NT2/D1 (cell line): ENCODE measurements around the gene WDR70.
"Not testable (repeated sequence)": the region's sequence is repeated elsewhere in the genome, so short reads cannot be mapped to it uniquely, and the experiment has no call there.

Experiments used
- DNase-seq: peaks from one replicate; pipeline ENCODE4 v3.0.0-alpha.2; 2011; ENCODE audit warnings: low read depth, low spot score
- H3K27me3 ChIP-seq: 2 replicates; pipeline ENCODE4 v1.6.0; 2011; ENCODE audit warnings: mild to moderate bottlenecking; ENCODE audit not compliant: insufficient read length, insufficient read depth
- H3K36me3 ChIP-seq: 2 replicates; pipeline ENCODE4 v1.6.1; 2011; ENCODE audit warnings: mild to moderate bottlenecking, low read length, mixed read lengths; ENCODE audit not compliant: insufficient read depth, insufficient read length
- H3K4me1 ChIP-seq: 2 replicates; pipeline ENCODE4 v1.5.1; 2011; ENCODE audit not compliant: insufficient read depth, insufficient read length
- H3K4me3 ChIP-seq: 2 replicates; pipeline ENCODE4 v1.5.1; 2011; ENCODE audit warnings: low read depth; ENCODE audit not compliant: insufficient read length
- H3K9ac ChIP-seq: 2 replicates; pipeline ENCODE4 v1.6.0; 2011; ENCODE audit warnings: low read depth; ENCODE audit not compliant: insufficient read length
- H3K9me3 ChIP-seq: 2 replicates; pipeline ENCODE4 v1.5.1; 2011; ENCODE audit warnings: mild to moderate bottlenecking, low read length; ENCODE audit not compliant: insufficient read depth
- SUZ12 ChIP-seq: IDR thresholded peaks from 2 replicates; pipeline ENCODE4 v1.6.1; 2011; ENCODE audit not compliant: insufficient read length, insufficient read depth; ENCODE audit errors: extremely low read depth
- YY1 ChIP-seq: IDR thresholded peaks from 2 replicates; pipeline ENCODE4 v1.6.1; 2011; ENCODE audit not compliant: insufficient read length, insufficient read depth
- ZNF274 ChIP-seq: IDR thresholded peaks from 2 replicates; pipeline ENCODE4 v1.6.1; 2011; ENCODE audit warnings: mild to moderate bottlenecking, low read depth, low read length

Gene WDR70

DNA sequence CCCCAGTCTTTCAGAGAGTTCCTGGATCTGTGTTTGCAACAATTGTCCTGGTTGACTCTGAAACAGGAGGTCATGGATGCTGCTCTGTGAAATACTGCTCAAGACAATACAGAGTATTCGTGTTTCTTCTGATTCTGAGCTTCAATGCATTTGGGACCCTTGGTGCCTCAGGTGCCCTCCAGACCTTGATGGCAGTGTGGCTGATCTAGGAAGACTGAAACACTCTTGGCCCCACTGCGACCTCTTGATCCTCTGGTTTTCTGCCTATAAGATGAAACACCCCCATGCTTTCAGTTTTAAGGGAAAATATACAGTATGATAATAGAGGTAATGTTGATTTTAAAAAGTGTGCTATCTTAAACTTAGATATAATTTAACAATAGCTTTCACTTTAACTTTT, 393.1 kb downstream of the WDR70 start:
- DNase-seq, result no peak
- Histone ChIP-seq H3K27me3 (no peaks in the 10 kb centered on the region), H3K4me3 (no peak overlapping the region), H3K4me1 (no peaks in the 10 kb centered on the region), H3K9ac (no peak overlapping the region), H3K9me3 (peaks cover 22% of the 10 kb centered on the region), H3K36me3 (no peaks in the 10 kb centered on the region)
- TF ChIP-seq YY1 (no peak), SUZ12 (no peak), ZNF274 (no peak)

DNA sequence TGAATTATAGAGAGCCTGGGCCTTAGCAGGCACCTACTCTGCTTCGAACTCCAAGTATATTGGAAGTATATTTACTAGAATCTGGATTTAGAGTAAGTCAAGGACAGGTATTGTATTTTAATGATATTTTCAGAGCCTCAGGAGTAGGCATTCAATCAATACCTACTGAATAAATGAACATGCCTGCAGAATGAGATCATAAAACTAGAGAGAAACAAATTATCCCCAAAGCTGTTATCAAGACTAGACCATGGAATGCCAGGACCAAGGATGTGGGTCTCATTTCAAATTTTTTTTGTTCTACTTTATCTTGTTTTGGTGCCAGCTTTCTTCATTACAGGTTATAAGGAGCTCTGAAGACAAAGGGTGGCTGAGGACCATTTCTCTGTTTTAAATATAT, 394.7 kb downstream of the WDR70 start:
- peaks cover 22% of the 10 kb centered on the region for H3K9me3 ChIP-seq
- no peaks in the 10 kb centered on the region for H3K27me3 ChIP-seq
- no peaks in the 10 kb centered on the region for H3K4me1 ChIP-seq
- TF ChIP-seq YY1 (no peak), SUZ12 (no peak), ZNF274 (no peak)
- H3K9ac ChIP-seq, result no peak overlapping the region
- no peak for DNase-seq
- H3K4me3 ChIP-seq, result no peak overlapping the region
- no peaks in the 10 kb centered on the region for H3K36me3 ChIP-seq

DNA sequence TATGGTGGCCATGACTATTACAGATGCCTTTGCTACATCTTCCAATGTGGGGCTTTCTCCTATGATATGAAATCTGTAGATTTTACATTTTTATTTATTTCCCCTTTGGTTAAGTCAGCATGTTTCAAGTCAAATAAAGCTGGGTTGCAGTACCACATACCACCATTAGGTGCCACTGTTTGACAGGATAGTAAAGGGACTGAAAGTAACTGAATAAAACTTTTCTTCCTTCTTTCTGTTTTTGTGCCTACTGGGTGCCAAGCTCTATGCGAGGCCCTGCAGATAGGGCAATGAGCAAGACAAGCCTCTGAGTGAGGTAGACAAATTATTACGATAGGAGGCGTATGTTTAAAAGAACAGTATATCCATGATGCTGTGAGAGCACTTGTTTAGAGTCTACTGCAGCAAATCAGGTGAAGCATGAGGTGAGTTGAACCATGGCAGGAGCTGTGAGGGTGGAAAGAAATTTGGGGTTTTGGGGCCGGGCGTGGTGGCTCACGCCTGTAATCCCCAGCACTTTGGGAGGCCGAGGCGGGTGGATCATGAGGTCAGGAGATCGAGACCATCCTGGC, 395.9 kb downstream of the WDR70 start:
- no peak for DNase-seq
- Histone ChIP-seq H3K4me1 (no peaks in the 10 kb centered on the region), H3K9me3 (peaks cover 22% of the 10 kb centered on the region), H3K4me3 (no peak overlapping the region), H3K36me3 (no peaks in the 10 kb centered on the region), H3K9ac (no peak overlapping the region), H3K27me3 (no peaks in the 10 kb centered on the region)
- TF ChIP-seq YY1, result no peak
- TF ChIP-seq ZNF274, result no peak
- no peak for TF ChIP-seq SUZ12

DNA sequence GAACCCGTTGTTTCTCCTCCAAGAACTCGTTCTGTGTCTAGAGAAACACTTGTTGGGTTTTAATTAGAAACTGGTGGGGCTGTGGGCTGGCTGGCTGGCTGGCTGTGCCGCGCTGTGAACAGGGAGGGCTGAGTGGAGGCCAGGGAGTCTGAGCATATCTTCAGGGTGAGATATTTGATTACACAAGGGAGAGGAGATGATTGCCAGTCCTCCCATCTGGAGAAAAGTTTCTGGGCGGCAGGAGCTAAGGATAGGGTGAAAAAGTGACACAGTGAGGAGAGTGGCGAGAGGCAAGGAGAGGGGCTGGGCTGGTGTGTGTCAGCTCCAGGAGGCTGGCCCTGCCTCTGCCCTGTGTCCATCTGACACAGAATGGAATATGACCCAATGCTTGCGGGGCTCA, 397.7 kb downstream of the WDR70 start:
- DNase-seq, result no peak
- no peak for TF ChIP-seq SUZ12
- TF ChIP-seq YY1, result no peak
- TF ChIP-seq ZNF274, result no peak
- peaks cover 22% of the 10 kb centered on the region for H3K9me3 ChIP-seq
- H3K27me3 ChIP-seq, result no peaks in the 10 kb centered on the region
- H3K9ac ChIP-seq, result no peak overlapping the region
- H3K4me3 ChIP-seq, result no peak overlapping the region
- no peaks in the 10 kb centered on the region for H3K4me1 ChIP-seq
- H3K36me3 ChIP-seq, result no peaks in the 10 kb centered on the region

DNA sequence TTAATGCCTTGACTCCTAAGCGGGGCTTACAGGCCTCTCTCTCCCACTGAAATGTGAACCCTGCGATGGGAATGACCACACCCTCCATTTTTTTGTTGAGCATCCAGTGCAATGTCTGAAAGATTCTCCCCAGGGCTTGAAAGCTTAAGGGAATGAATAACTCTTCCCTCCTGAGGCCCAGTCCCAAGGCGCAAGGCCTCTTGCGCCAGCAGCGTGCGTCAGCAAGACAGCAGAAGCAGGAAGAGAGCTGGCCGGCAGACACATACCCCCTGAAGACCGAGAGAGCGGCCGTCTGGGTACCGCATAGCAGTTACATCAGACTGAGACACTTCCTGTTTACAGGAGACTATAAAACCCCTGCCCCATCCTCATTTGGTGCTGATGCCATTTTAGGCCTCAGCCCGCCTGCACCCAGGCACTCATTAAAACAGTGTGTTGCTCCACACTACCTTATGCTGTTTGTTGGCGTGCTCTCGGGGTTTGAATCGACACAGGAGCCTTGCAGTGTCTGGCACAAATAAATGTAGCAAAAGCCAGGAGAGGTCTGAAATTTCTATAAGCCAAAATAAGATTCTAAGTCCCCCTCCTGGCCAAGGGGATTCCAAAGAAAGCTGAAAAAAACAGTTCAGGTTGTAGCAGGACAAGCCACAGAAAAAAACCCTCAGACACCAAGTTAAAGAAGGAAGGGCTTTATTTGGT, 398.5 kb downstream of the WDR70 start:
- H3K4me1 ChIP-seq, result no peaks in the 10 kb centered on the region
- H3K9me3 ChIP-seq, result peaks cover 22% of the 10 kb centered on the region
- H3K4me3 ChIP-seq, result no peak overlapping the region
- no peaks in the 10 kb centered on the region for H3K36me3 ChIP-seq
- H3K9ac ChIP-seq, result no peak overlapping the region
- no peak for DNase-seq
- TF ChIP-seq SUZ12 (no peak), ZNF274 (no peak), YY1 (no peak)
- H3K27me3 ChIP-seq, result no peaks in the 10 kb centered on the region

DNA sequence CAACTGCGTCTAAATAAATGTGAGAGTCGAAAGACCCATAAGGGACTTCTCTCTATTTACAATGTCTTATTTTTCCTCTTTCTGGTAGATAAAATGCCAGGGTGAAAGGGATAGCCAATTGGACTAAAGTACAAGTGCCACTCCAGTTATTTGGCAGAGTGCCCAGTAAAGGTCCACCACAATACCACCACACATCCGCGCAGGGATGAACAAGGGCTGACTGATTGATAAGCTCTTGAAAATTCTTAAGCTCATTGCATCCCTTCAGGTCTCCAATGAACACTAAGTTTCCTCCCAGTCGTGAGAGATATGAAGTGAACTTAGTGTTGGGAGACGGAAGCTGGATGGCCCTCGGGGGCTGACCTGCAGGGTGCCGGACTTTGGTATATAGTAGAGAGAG, 402.3 kb downstream of the WDR70 start:
- H3K9ac ChIP-seq, H3K4me1 ChIP-seq, H3K36me3 ChIP-seq, H3K4me3 ChIP-seq, H3K9me3 ChIP-seq, H3K27me3 ChIP-seq, DNase-seq: not testable (repeated sequence)

DNA sequence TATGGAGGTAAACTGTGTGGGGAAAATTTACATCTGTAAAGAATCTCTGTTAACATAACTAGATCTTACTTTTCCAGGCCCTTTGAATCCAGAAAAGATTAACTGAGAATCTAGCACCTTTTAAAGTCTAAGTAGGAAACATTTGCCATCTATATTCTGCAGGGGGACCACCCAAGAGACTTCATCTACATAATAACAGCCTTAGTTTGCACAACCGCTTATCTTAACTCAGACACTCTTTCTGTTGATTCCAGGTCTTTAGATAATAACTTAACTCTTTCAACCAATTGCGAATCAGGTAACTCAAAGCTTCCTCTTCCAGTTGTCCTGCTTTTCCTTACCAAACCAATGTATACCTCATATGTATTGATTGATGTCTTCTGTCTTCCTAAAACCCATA, 407.3 kb downstream of the WDR70 start:
- no peak overlapping the region for H3K4me3 ChIP-seq
- no peak overlapping the region for H3K9ac ChIP-seq
- no peaks in the 10 kb centered on the region for H3K4me1 ChIP-seq
- H3K36me3 ChIP-seq, result no peaks in the 10 kb centered on the region
- TF ChIP-seq YY1 (no peak), SUZ12 (no peak), ZNF274 (no peak)
- no peak for DNase-seq
- no peaks in the 10 kb centered on the region for H3K27me3 ChIP-seq
- 0 out of 2 replicates have a peak, but pooled peaks cover under 1% of the 10 kb centered on the region for H3K9me3 ChIP-seq
